NCI-H2081 (cell line): Measurements from ENCODE around the gene EFR3B.

Source experiments
- DNase-seq, 2 experiments: peaks; one replicate each; lab custom pipeline; 2025; lab: John Stamatoyannopoulos, UW

The EFR3B gene

GRCh38 chr2:25035537-25036220 is 6.2 kb upstream of the EFR3B start:
- no peak for DNase-seq

GRCh38 chr2:25036221-25036559 is 5.7 kb upstream of the EFR3B start:
- no peak for DNase-seq

- DNase-seq = no peak
Measured at GRCh38 chr2:25039126-25039525, 2.8 kb upstream of the EFR3B start.

GRCh38 chr2:25041307-25041927 is 459 bp upstream of the EFR3B start:
- DNase-seq = peak; percentile 87 to 92

DNA sequence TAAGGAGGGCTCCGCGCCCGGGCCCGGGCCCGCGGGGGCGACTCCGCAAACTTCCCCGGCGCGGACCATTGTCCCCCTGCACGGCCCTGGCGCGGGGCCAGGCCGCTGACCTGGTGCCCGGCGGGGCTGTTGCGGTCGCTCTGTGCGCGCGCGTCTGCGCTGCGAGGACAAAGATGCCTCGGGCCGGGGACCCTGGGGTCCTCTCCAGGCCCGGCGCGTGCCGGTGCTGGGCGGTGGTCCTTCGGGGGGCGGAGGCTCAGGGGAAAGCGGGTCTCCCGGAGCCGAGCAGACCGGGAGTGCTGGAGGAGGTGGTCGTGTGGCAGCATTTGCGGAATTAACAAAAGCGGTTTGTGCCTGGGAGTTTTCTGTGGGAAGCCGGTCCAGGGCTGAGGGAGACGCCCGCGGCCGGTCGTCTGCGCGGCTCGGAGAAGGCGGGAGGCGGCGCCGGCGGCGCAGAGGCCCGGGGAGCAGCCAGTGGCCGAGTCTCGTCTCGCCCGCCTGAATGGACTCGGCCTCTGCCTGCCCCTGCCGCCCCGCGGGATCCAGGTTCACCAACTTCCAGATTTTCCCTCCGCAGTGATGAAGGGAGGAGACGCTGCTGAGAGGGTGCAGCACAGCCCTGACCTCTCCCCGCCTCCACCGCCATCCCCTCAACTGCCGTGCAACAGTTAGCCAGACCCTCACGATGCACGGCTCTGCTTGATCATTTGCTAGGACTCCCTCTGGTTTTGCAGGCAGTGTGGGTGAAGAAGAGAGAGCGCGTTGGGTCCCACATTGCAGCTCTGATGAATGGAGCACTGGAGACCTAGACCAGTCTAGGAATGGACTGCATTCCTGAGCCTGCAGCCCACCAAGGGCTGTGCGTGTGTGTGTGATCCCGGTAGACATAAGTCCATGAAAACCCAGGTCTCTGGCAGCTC is 705 bp downstream of the EFR3B start:
- DNase-seq = peak in 1 of 2 experiments; percentile 44

DNA sequence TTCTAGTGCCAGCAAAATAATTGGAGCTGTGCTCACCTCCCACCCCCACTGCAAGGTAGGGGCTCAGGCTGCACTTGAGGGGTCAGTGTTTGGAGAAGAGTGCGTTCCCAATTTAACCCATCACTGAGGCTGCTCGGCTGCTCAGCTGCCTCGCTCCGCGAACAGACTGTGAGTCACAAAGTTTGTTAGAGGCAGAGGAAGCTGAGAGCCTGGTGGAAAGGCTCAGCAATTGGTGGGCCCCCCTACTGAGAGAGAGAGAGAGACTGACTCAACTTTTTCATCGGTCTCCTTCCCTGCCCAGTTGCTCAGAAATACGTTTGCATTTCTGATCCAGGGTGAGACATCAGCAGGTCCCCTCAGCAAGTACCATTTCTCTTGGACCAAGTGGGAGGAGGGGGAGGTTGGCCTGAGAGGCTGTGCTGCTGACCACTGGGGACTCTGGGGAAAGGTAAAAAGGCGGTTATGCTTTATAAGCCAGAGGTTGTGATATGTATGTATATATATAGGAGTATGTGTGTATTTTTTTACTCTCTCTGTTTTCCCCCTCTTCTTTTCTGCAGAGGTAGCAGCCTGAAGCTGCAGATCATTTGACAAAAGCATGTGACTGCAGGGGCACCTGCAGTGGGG is 1.5 kb downstream of the EFR3B start:
- no peak for DNase-seq

DNA sequence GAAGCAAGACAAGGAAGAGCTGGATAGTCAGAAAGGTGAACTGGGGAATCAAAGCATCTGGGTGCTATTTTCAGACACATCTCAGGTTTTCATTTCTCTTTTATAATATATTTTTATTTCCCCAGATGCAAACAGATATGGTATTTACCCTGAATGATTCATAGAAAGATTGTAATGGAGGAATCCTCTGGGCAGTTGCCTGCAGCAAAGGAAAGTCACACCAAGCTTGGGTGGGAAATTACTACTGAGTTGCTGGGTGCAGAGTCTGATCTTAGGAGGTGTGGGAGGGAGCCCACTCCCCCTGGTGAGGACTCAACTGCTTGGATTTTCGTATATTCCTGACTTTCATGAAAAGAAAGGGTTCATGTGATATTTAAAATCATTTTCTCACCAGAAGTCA is 2.1 kb downstream of the EFR3B start:
- DNase-seq = no peak

- peak; percentile 18 to 57 for DNase-seq
Measured at GRCh38 chr2:25044990-25045389, 3.1 kb downstream of the EFR3B start.

- no peak for DNase-seq
Measured at GRCh38 chr2:25049422-25049821, 7.5 kb downstream of the EFR3B start.

DNA sequence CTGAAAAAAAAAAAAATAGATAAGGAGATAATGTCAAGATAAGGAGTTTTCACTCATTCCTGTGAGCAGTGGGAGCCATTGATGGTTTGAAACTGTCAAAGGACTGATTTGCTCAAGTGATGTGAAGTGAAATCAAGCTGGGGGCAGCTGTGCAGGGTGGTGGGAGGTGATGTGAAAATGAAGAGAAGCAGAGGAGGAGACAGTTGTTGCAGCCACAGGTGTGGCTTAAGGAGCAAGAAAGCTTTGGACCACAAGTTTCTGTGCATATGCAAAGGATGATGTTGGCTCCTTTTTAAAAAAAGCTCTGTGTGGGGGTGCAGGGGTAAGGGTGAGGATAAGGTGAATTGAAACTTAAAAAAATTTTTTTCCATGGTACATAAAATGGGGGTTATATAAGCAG is 8.3 kb downstream of the EFR3B start:
- no peak for DNase-seq

- DNase-seq = no peak
Measured at GRCh38 chr2:25053041-25053440, 11.2 kb downstream of the EFR3B start.

DNA sequence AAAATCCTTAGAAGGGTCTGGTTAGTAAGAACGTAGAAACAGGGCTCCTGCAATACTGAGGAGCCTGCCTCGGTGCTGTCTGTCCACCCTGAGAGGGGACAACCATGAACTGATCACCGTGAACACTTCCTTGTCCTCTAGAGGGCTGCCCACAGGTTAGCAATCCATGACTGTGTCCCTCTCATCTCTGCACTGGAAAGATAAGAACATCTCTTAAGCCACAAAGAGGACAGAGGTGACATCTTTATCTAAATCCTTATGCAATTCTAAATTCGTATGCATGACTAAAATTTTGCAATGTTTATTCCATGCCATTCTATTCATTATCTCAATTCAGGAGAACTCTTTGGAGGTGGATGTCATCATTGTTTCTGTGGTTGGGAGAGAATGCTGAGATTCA is 12.8 kb downstream of the EFR3B start:
- no peak for DNase-seq

- no peak for DNase-seq
Measured at GRCh38 chr2:25055376-25055920, 13.6 kb downstream of the EFR3B start.

- DNase-seq = peak in 1 of 2 experiments; percentile 16
Measured at GRCh38 chr2:25056098-25056821, 14.4 kb downstream of the EFR3B start.

GRCh38 chr2:25062511-25062917 is 20.6 kb downstream of the EFR3B start:
- peak in 1 of 2 experiments; percentile 37 for DNase-seq

- no peak for DNase-seq
Measured at GRCh38 chr2:25063876-25064660, 22.2 kb downstream of the EFR3B start.

- DNase-seq = no peak
Measured at GRCh38 chr2:25065768-25066167, 23.9 kb downstream of the EFR3B start.

- no peak for DNase-seq
Measured at GRCh38 chr2:25066455-25066854, 24.6 kb downstream of the EFR3B start.

- DNase-seq = no peak
Measured at GRCh38 chr2:25068217-25068616, 26.3 kb downstream of the EFR3B start.

DNA sequence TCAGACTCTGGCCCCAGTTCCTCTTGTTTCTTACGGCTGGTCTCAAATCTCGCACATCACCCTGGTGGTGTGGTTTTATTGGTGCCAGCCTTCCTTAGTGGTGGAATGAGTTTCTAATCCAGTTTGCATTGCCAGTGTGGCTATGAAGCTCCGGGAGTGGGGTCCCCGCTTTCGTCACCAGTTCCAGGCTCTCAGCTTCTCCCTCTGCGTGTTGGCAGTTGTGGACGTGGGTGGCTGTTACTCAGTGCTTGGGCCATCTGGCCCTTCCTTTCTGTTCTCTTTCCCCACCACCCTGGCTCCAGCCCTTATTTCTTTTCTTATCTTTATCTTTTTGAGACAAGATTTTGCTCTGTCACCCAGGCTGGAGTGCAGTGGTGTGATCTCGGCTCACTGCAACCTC is 30.1 kb downstream of the EFR3B start:
- DNase-seq = no peak

- DNase-seq = no peak
Measured at GRCh38 chr2:25072606-25073005, 30.7 kb downstream of the EFR3B start.
